Fibroblast of the aortic adventitia (primary cell): ENCODE measurements around the gene ABHD12. TPM values are rescaled to one million over a fixed set of nuclear protein-coding genes. Genes with fewer than 3 reads are reported as not detected.

Experiments used
- DNase-seq: peaks from one replicate; pipeline ENCODE4 v3.0.0-alpha.2; 2010; ENCODE audit warnings: low read depth
- H3K4me3 ChIP-seq: 2 replicates; pipeline ENCODE4 v1.5.1; 2011; ENCODE audit warnings: low read depth, mild to moderate bottlenecking, control low read depth, low read length, moderate library complexity
- CTCF ChIP-seq: IDR thresholded peaks from 2 replicates; pipeline ENCODE4 v1.5.1; 2011; ENCODE audit warnings: mild to moderate bottlenecking, low read length, control low read depth, inconsistent platforms; ENCODE audit not compliant: insufficient read depth
- total RNA-seq: library from RNA; depleted of rRNA; stranded (reverse); fragments of >200 nt; gene quantifications from 2 replicates; pipeline ENCODE4 v1.2.3, GENCODE V29; 2012; ENCODE audit warnings: low replicate concordance

Gene ABHD12
- total RNA-seq, 1 donor, result 25.9 TPM

DNA sequence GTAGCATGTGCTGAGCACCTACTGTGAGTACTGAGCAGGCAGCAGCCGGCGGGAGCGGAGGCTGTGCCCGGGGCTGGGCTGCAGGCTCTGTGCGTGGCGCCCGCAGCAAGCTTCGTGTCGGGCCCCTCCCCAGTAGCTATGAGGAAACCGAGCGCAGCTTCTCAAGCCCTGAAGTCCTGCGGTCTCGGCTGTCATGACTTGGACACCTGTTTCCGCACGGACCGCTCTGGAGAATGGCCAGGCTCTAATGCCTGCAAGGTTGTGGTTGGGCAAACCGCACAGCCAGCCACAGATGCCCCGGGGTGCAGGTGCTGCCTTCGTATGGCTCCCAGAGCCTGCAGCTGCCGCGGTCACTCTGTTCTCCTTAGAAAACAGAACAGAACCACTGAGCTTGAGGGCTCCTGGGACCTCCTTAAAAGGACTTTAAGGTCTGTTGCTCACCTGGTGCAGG lies 109.1 kb downstream of the ABHD12 start:
- H3K4me3 ChIP-seq, result no peak overlapping the region
- TF ChIP-seq CTCF, result no peak
- no peak for DNase-seq

GRCh38 chr20:25280574-25281535 lies 109.8 kb downstream of the ABHD12 start:
- no peak for DNase-seq
- H3K4me3 ChIP-seq, result no peak overlapping the region

GRCh38 chr20:25280051-25280573 lies 110.5 kb downstream of the ABHD12 start:
- no peak for DNase-seq

More at GRCh38 chr20:25280574-25281535, 109.8 kb downstream of the ABHD12 start:
- no peak for TF ChIP-seq CTCF

GRCh38 chr20:25279403-25279802 lies 111.2 kb downstream of the ABHD12 start:
- DNase-seq, result no peak
- no peak overlapping the region for H3K4me3 ChIP-seq
- no peak for TF ChIP-seq CTCF

More at GRCh38 chr20:25280051-25280573, 110.5 kb downstream of the ABHD12 start:
- TF ChIP-seq CTCF, result no peak
- no peak overlapping the region for H3K4me3 ChIP-seq

GRCh38 chr20:25278636-25279361 lies 111.8 kb downstream of the ABHD12 start:
- H3K4me3 ChIP-seq, result no peak overlapping the region
- DNase-seq, result no peak
- TF ChIP-seq CTCF, result no peak

DNA sequence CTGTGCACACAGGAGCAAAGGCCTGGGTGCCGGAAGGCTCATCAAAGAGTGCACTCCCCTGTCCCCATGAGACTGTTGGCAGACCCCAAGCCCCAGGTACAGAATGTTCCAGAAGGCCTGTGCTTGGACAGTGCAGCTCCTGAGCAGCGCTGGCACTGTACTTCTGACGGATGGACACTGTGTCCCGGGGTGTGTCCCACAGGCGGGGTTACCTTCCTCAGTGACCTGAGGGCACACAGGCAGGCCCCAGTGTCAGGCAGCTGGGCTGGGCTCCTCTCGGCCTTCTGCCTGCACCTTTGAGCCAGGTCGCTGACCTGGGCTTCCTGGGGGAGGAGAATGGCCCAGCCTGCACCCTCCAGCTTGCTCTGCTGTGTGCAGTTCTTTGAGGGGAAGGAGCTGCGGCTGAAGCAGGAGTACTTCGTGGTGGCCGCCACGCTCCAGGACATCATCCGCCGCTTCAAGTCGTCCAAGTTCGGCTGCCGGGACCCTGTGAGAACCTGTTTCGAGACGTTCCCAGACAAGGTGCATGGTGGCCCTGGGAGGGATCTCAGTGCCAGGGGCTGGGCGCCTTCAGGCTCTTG lies 112.6 kb downstream of the ABHD12 start:
- no peak for DNase-seq
- H3K4me3 ChIP-seq, result no peak overlapping the region
- TF ChIP-seq CTCF, result no peak
